WTC11 (cell line): ENCODE results near the gene POSTN. TPM values are rescaled to one million over a fixed set of nuclear protein-coding genes. Genes with fewer than 3 reads are reported as not detected.

ENCODE experiments used
- ATAC-seq: fragments of 200-7000 bp; cut with Tn5 transposase; 2 replicates; pipeline ENCODE4 v1.10.0; 2021; ENCODE audit warnings: mild to moderate bottlenecking, moderate library complexity
- CTCF ChIA-PET: fragments of 300-600 bp; sonication (Branson Sonifier 250); formaldehyde crosslinking; loops from one replicate; lab custom pipeline; 2021; ENCODE audit warnings: antibody characterized with exemption; lab: Charles Lee
- POLR2A ChIA-PET: fragments of 350-600 bp; sonication (Branson Sonifier 250); formaldehyde crosslinking; loops from one replicate; lab custom pipeline; 2021; ENCODE audit warnings: antibody characterized with exemption; lab: Charles Lee
- DNase-seq: peaks from one replicate; pipeline ENCODE4 v3.0.0; 2021; ENCODE audit warnings: low spot score
- H3K27ac Mint-ChIP-seq: 2 replicates; pipeline ENCODE4 v1.8.0; 2021; ENCODE audit warnings: mixed read lengths
- H3K27me3 Mint-ChIP-seq: 2 replicates; pipeline ENCODE4 v1.8.0; 2021; ENCODE audit warnings: low read depth, mild to moderate bottlenecking, moderate library complexity, mixed read lengths
- H3K36me3 Mint-ChIP-seq: 2 replicates; pipeline ENCODE4 v1.8.0; 2021; ENCODE audit warnings: mixed read lengths
- H3K4me1 Mint-ChIP-seq: 2 replicates; pipeline ENCODE4 v1.8.0; 2022; ENCODE audit warnings: mixed read lengths
- H3K4me3 Mint-ChIP-seq: 2 replicates; pipeline ENCODE4 v1.8.0; 2021; ENCODE audit warnings: mild to moderate bottlenecking, moderate library complexity, mixed read lengths
- H3K9me3 Mint-ChIP-seq: 2 replicates; pipeline ENCODE4 v1.8.0; 2021; ENCODE audit warnings: mixed read lengths
- ARID4B ChIP-seq: sonication (generic); formaldehyde crosslinking; IDR thresholded peaks from 2 replicates; pipeline ENCODE4 v1.8.0; 2023; ENCODE audit warnings: missing genetic modification reagents, mild to moderate bottlenecking, borderline replicate concordance
- CTCF ChIP-seq: fragments of 200-600 bp; IDR thresholded peaks from 2 replicates; pipeline ENCODE4 v1.8.0; 2022; ENCODE audit warnings: antibody characterized with exemption
- E2F1 ChIP-seq: sonication (generic); formaldehyde crosslinking; IDR thresholded peaks from 2 replicates; pipeline ENCODE4 v1.8.0; 2022; ENCODE audit warnings: mild to moderate bottlenecking, missing genetic modification reagents
- E2F4 ChIP-seq: sonication (generic); formaldehyde crosslinking; IDR thresholded peaks from 2 replicates; pipeline ENCODE4 v1.8.1; 2022; ENCODE audit warnings: low read depth, mild to moderate bottlenecking, moderate library complexity, missing genetic modification reagents, borderline replicate concordance
- ERG ChIP-seq: fragments of 250-450 bp; sonication (Bioruptor Pico); IDR thresholded peaks from 2 replicates; pipeline ENCODE4 v1.8.0; 2021; ENCODE audit warnings: mild to moderate bottlenecking
- FOXK1 ChIP-seq: sonication (generic); formaldehyde crosslinking; IDR thresholded peaks from 2 replicates; pipeline ENCODE4 v1.8.0; 2022; ENCODE audit warnings: mild to moderate bottlenecking, moderate library complexity, missing genetic modification reagents
- FOXP4 ChIP-seq: sonication (generic); formaldehyde crosslinking; IDR thresholded peaks from 2 replicates; pipeline ENCODE4 v1.8.0; 2022; ENCODE audit warnings: mild to moderate bottlenecking, missing genetic modification reagents
- MXD4 ChIP-seq: fragments of 250-450 bp; sonication (Bioruptor Pico); IDR thresholded peaks from 2 replicates; pipeline ENCODE4 v1.8.0; 2021; ENCODE audit warnings: mild to moderate bottlenecking, moderate library complexity, borderline replicate concordance
- PRDM15 ChIP-seq: sonication (generic); formaldehyde crosslinking; IDR thresholded peaks from 2 replicates; pipeline ENCODE4 v1.8.0; 2022; ENCODE audit warnings: missing genetic modification reagents
- SP1 ChIP-seq: sonication (generic); formaldehyde crosslinking; conservative IDR thresholded peaks from 2 replicates; pipeline ENCODE4 v1.8.1; 2022; ENCODE audit warnings: missing genetic modification reagents
- TP53 ChIP-seq: sonication (generic); formaldehyde crosslinking; IDR thresholded peaks from 2 replicates; pipeline ENCODE4 v1.8.1; 2023; ENCODE audit warnings: mild to moderate bottlenecking, missing genetic modification reagents
- ZNF121 ChIP-seq: sonication (generic); formaldehyde crosslinking; IDR thresholded peaks from 2 replicates; pipeline ENCODE4 v1.8.0; 2023; ENCODE audit warnings: missing genetic modification reagents
- ZNF512 ChIP-seq: sonication (generic); formaldehyde crosslinking; IDR thresholded peaks from 2 replicates; pipeline ENCODE4 v1.8.1; 2022; ENCODE audit warnings: missing genetic modification reagents, borderline replicate concordance
- ZNF671 ChIP-seq: fragments of 250-450 bp; sonication (Bioruptor Pico); IDR thresholded peaks from 2 replicates; pipeline ENCODE4 v1.8.0; 2021; ENCODE audit warnings: mild to moderate bottlenecking
- ZSCAN18 ChIP-seq: fragments of 250-450 bp; sonication (Bioruptor Pico); IDR thresholded peaks from 2 replicates; pipeline ENCODE4 v2.1.2; 2022; ENCODE audit warnings: mild to moderate bottlenecking, moderate library complexity
- total RNA-seq: library from RNA; stranded (reverse); gene quantifications from 3 replicates; pipeline ENCODE4 v1.2.3, GENCODE V29; 2021

Gene POSTN
- total RNA-seq, 1 experiment from 2014 or later = 0.70 TPM

GRCh38 chr13:37601648-37602440, 3.3 kb upstream of the POSTN start (continued):
- no peak for TF ChIP-seq ARID4B (CRISPR knock-in tag)
- TF ChIP-seq ERG (CRISPR knock-in tag) = no peak
- no peak for TF ChIP-seq ZNF671 (CRISPR knock-in tag)

- H3K4me1 Mint-ChIP-seq = peaks cover 56% of the 10 kb centered on the region
- no peak overlapping the region for H3K4me3 Mint-ChIP-seq
- H3K27me3 Mint-ChIP-seq = no peaks in the 10 kb centered on the region; the same call in 1 of the 2 replicates
- H3K9me3 Mint-ChIP-seq = no peaks in the 10 kb centered on the region
- DNase-seq (no peak), ATAC-seq (no peak)
- ChIA-PET CTCF (no interaction called here), POLR2A (no interaction called here)
- no peak overlapping the region for H3K27ac Mint-ChIP-seq
- H3K36me3 Mint-ChIP-seq = no peaks in the 10 kb centered on the region
- no peak for TF ChIP-seq E2F4
- no peak for TF ChIP-seq FOXK1
- TF ChIP-seq ZSCAN18 (CRISPR knock-in tag) = no peak
- TF ChIP-seq SP1 (CRISPR knock-in tag) = no peak
- TF ChIP-seq TP53 (CRISPR knock-in tag) = no peak
- no peak for TF ChIP-seq ZNF512 (CRISPR knock-in tag)
- no peak for TF ChIP-seq MXD4
- TF ChIP-seq PRDM15 = no peak
- TF ChIP-seq FOXP4 (CRISPR knock-in tag) = no peak
- no peak for TF ChIP-seq ZNF121 (CRISPR knock-in tag)
- no peak for TF ChIP-seq E2F1 (CRISPR knock-in tag)
- TF ChIP-seq CTCF = no peak
Observed at GRCh38 chr13:37599519-37599918, 951 bp upstream of the POSTN start.
